Raji (cell line): Measurements from ENCODE around the gene PAK1.

Experiments used
- POLR2A ChIP-seq: IDR thresholded peaks from 2 replicates; pipeline ENCODE4 v1.6.1; 2011; ENCODE audit warnings: low read depth, low read length, control low read depth; ENCODE audit not compliant: insufficient read depth

PAK1 gene

DNA sequence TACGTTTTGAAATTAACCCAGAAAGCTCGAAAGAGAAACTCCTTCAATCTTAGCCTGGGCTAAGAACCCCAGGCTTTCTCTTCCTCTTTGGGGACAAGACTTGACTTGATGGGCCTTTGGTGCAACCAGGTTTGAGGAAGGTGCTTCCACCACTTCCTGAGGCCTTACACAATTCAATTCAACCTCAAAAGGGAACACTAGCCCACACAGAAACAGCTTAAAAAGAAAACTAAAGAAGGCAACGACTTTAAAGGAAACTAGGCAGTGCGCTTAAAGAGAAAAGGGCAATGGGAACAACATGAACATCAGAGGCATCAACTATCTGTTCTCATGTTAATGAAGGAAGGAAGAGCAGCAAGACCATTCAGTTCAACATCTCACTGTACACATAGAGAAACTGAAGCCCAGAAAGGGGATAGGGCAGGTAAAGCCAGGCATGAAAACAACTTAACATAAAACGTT is 24.8 kb downstream of the PAK1 start:
- TF ChIP-seq POLR2A: no peak

DNA sequence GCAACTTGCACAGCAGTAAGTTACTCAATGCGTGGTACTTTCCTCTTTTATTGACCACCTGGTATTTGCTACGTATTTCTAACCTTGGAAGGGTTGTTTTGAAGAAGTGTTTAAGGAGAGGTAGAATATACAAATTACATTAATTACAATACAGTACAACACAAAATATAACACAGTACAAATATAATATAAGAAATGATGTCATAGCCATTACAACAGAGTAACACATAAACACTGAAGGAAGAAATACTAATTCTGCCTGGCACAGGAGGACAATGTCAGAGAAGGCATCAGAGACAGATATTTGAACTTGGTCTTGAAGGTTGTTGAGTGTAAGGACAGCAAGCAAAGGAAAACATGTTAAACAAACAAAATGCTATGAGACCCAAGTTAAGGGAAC is 25.6 kb downstream of the PAK1 start:
- no peak for TF ChIP-seq POLR2A

DNA sequence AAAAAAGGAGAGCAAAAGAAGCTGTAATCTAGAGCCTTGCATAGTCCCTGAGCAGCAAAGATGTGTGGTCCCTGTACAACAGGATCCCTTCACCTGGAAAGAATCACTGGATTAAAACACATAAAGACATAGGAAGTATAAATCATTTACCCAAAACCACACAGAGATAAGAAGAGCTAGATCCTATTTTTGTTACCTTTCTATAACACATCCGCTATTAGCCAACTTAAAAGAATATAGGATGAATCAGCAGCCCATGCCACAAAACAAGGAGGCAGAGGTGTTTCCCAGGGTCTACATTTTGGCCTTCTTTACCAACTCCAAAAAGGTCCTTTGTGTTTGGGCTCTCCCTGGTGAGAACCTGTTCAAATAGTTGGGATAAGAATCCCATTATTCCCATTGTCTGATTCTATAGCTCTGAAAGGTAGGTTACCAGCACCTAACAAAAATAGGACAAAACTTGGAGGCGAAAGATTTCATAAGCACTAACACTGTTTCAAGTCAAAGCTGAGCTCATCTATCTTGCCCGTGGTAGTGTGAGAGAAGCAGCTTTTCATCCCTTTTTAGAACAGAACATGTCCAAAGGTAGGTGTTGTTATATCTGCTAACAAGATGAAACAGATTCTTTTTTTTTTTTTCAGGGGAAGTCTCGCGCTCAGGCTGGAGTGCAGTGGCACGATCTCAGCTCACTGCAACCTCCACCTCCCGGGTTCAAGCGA is 26.8 kb downstream of the PAK1 start:
- no peak for TF ChIP-seq POLR2A

DNA sequence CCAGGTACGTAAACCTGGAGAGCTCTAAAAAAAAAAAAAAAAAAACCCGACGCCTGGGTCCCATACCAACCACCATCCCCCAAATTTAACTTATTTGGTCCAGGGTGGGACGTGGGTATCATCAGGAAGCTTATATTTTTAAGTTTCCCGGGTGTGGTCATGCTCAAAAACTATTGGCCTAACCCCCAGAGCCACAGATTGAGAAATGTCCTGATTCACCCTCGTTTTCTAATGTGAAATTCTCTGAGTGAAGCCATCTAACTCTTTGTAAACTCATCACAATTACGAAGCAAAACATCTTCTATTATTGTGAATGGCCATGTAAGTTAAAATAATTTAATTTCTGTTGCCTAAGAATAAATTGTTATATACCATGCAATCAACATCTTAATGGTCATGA is 29.6 kb downstream of the PAK1 start:
- no peak for TF ChIP-seq POLR2A

DNA sequence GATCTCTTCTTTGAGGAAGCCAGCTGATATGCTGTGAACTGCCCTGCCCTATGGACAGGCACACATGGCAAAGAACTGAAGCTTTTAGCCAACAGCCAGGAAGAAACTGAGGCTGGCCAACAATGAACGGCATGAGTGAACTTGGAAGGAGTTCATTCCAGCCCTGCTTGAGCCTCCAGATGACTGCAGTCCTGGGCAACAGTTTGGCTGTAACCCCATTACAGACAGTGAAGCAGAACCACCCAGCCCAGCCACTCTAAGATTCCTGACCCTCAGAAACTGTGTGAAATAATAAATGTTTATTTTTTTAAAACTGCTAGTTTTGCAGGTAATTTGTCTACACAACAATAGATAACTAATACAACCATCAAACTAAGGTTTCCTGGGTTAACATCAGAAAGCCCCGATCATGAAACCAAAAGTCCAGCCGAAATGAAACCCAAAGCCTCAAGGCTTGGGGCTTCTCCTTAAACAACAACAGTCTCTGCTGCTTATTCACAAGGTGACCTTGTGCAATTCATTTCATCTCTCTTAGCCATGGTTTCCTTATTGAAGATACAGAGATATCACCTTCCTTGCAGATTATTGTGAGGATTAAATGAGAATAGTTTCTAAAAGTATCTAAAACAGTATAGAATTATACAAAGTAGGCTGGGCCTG is 31.4 kb downstream of the PAK1 start:
- no peak for TF ChIP-seq POLR2A

DNA sequence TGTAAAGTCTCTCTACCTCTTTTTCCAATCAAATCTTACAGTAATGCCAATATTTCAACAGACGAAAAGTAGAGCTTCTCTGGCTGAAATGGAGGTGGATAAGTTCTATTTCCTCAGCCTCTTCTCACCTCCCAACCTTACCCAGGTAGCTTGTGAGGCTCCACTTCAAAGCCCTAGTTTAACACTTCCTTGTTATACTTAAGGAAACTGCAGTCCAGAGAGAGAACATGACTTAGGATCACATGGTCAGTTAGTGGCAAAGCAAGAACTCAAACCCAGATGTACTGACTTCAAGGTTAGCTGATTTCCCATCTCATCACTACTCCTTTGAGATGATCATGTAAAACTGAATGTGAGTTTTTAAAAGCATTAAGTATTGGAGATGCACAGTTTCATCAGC is 32.5 kb downstream of the PAK1 start:
- TF ChIP-seq POLR2A: no peak

DNA sequence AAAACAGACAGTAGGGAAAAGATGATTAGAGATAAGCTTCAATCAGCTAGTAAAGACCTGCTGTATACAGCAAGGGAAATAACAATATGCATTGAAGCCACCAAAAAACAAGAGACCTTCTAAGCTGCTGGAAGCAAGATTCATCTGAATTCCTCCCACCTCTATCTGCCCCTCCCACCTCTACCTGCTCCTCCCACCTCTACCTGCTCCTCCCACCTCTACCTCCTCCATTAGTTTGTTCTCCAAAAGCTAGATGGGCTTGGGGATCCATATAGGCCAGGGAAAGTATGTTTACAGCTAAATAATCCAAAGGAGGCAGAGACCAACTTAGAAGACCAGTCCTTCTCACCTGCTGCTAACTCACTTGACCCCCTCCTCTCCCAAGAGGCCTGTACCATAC is 33.2 kb downstream of the PAK1 start:
- no peak for TF ChIP-seq POLR2A

DNA sequence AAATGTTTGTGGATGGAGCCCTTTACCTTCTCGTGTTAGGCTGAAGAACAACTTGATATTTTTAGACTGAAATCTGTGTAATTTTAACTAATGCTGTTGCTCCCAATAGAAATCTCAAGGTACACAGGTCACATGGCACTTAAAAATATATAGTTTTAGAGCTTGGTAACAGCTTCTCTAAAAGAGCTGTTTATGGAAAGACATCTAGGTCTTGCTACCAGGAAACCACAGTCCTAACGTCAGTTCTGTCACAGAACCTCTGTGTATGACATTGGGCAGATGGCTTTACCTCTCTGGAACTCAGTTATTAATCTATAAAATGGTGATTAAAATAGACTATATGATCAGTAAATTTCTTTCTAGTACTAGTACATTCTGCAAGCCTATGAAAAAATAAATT is 35.4 kb downstream of the PAK1 start:
- no peak for TF ChIP-seq POLR2A

DNA sequence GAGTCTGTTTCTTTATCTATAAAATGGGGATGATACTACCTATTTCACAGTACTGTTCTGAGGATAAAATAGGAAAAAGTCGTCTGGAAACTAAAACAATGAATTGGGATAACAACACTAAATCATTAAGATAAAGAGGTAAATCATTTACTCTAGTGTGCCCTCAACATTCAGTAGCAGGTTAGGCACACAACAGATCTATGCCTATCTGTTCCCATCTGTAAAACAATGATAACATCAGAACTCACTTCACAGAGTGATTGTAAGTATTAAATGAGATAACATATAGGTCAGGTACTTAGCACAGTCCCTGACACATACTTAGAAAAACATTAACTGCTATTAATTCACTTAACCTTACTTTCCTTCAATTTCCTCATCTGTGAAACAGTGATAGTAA is 36.9 kb downstream of the PAK1 start:
- TF ChIP-seq POLR2A: no peak

DNA sequence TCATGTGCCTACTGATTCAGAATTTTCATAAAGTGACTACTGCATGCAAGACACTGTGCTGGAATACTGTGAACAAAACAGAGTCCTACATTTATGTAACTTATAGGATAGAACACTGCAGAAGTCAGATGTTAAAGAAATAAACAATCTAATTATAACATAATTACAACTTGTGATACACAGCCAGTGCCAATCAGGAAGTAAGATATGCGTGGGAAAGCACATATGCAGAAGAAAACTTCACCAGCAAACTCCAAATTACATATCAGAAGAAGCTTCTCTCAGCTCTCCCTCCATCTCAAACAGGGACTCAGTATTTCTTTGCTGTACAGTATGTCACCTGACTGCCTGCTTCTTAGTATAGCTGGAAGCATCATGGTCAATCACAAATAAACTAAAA is 37.4 kb downstream of the PAK1 start:
- TF ChIP-seq POLR2A: no peak

DNA sequence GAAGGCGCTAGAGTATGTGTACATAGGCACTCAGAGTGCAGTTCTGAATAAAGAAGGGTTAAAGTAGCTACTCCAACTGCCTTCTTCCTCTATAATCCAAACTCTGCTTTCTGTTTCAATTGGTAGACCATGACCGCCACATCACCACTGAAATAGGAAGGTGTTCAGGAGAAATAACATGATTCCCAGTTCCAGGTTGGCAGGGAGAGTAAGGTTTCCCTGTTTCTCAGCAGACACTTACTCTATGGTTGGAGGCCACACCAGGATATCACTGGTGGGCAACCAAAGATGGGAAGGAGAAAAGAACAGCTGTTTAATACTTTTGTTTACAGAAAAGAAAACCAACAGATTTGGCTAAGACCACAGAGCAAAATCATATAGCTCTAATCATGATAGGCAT is 37.9 kb downstream of the PAK1 start:
- no peak for TF ChIP-seq POLR2A

DNA sequence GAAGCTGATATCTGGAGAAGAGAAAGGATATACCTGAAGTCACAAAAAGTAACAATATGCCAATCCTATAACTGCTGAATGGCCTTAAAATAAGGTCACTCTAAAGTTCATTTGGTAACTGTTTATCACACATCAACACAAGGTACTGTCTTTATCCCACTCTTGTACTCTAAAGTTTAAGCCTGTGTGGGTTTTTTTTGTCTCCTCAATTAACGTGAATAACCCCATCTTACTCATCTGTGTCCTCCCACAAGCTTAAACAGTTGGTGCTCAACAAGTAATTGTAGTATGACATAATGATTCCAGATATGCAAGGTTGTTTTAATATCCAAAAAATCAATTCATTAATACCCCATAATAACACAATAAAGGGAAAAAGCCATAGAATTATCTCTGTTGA is 42.1 kb downstream of the PAK1 start:
- TF ChIP-seq POLR2A: no peak

DNA sequence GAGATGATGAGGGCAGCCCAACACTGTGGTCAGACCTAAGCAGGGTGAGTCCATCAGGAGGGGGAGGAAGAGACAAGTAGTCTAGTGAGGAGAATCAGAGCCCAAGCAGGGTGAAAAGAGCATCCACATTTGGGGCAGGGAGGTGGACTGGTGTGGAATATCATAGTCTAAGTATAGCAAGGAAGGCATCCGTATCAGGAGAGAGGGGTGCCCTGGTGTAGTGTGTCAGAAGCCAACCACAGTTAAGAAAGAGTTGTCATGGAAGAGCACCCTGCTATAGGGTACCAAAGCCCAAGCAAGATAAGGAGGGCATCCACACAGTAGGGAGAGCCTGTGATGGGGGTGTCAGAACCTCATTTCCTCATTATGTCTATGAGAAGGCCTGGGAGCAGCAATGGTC is 45.3 kb downstream of the PAK1 start:
- TF ChIP-seq POLR2A: no peak

DNA sequence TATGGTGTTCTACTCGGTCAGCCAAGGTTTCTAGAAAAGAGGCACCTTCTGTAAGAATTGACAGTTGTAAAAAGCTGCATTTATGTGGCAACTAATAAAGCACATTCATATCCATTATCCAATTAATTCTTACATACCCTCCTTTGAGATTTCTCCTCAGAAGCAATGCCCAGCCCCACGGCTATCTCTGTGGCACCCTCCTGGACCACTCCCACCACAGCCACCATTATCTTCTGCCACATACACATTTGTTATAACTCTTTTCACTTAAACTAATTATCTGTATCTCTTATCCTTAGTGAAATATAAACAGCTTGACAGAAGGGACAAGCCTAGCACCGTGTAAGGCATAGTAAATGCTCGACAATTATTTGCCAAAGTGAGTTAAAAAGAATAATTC is 48.5 kb downstream of the PAK1 start:
- no peak for TF ChIP-seq POLR2A

DNA sequence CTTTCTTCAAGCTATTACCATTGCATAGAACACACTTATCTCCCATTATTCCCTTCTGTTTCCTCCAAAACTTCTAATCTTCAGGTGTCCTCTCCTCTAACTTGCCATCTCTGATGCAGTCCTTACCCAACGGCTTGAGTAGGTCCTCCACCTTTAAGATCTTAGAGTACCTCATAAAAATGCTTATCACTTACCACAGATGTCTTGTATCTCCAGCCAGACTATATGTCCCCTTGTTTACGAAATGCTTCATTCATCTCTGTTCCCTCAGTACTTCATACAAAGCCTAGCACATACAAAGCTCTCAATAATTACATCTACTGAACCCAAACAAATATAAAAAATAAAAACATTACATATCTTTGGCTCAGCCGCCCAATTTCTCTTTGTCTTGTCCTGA is 49.2 kb downstream of the PAK1 start:
- no peak for TF ChIP-seq POLR2A

DNA sequence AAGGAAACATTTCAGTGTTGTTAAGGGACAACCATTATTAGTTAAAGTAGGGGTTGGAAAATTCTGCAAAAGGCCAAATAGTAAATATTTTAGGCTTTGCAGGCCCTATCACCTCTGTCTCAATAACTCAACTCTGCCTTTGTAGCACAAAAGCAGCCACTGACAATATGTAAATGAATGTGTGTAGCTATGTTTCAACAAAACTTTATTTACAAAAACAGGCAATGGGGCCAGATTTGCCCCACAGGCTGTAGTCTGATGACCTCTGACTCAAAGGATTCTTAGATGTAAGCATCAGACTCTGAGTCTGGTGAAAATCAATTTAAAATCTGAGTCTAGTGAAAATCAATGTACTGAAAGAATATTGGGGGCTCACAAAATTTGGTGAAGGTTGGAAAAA is 50.3 kb downstream of the PAK1 start:
- no peak for TF ChIP-seq POLR2A

DNA sequence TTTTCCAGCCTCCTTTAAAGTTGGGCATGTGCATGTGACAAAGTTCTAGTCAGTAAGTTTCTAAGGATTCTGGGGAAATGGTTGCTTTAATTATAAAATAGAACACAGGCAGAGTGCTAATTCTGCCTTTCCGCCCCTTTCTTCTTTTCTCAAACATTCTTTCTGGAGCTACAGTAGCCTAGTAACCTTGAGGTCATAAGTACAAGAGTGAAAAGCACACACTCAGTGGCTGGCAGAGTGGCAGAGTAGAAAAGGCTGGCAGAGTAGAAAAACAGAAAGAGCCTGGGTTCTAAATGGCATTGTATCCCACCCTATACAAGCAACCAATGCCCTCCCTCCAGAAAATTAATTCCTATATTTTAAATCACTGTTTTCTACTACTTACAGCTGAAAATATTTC is 51.2 kb downstream of the PAK1 start:
- no peak for TF ChIP-seq POLR2A
